Astrocyte (in vitro differentiated cells and primary cell): ENCODE data around the gene CATSPERB.

Source experiments
- CTCF ChIP-seq: IDR thresholded peaks from 2 replicates; pipeline ENCODE4 v1.5.1; 2011; ENCODE audit warnings: low read depth, mild to moderate bottlenecking, inconsistent platforms, low read length, moderate library complexity; ENCODE audit not compliant: insufficient read depth
- EZH2 ChIP-seq: IDR thresholded peaks from 2 replicates; pipeline ENCODE4 v1.6.1; 2012; ENCODE audit warnings: mild to moderate bottlenecking, low read length, inconsistent platforms; ENCODE audit not compliant: insufficient read depth

DNA sequence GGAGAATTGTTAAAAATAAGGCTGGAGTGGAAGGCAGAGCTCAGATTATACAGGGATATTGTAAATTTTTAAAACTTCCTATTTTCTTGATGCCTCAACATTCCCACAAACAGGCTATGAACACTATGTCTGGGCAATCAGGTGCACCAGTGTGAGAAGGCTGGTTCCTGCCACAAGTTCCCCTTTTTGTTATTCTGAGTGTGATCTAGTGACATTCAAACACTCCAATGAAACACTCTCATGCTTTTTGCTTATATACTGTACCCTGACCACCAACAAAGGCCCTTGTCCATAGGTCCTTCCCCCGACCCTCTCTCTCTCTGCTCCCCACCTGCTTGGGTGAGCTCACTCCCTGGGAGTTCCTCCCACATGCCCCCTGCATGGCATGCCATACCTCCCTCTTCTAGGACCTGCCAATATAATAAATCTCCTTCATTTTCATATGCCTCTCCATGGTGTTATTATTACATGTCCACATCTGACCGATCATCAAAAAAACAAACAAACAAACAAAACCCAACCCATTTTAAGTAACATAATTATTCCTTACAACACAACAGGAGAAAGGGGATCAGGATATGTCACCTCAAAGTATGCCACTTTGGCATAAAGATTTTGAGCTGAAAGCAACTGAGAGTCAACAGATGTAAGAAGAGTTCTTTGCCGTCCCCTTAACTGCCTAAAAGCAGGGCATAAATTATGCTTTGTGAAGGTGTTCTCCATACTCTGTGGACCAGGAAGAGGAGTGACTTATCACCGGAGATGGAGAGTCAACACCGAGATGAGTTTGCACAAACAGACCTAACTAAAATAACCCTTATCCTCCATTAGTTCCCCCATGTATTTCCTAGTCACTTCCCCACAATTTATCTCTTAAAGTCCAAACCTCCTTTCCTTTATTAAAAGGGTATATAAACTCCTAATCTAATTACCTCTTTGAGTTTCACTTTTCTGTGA, 42.5 kb upstream of the CATSPERB start:
- TF ChIP-seq CTCF, result no peak
- no peak for TF ChIP-seq EZH2
